ENCODE results near the gene EXD3. TPM values are rescaled to one million over a fixed set of nuclear protein-coding genes. Genes with fewer than 3 reads are reported as not detected.

EXD3 gene
- total and polyA plus RNA-seq, 2 donors = 3.4 to 16.8 TPM

- WGBS = 15% methylated on average over 7 of the region's 7 CpGs
- Histone ChIP-seq H3K4me3 (ENCODE audit: low read length in 2 of 2) (peak overlapping the region in 1 of 2 donors; percentile 37), H3K36me3 (ENCODE audit: control insufficient read depth in 2 of 2, insufficient read depth in 2 of 2, low read length in 1 of 2) (no peaks in the 10 kb centered on the region), H3K9me3 (ENCODE audit: control insufficient read depth in 2 of 2, insufficient read depth in 1 of 2, low read length in 1 of 2) (no peaks in the 10 kb centered on the region), H3K27me3 (ENCODE audit: control insufficient read depth in 2 of 2, insufficient read depth in 1 of 2, low read length in 1 of 2) (peaks cover 12 to 51% of the 10 kb centered on the region in 2 donors), H3K27ac (ENCODE audit: low read depth in 1 of 2, low read length in 1 of 2) (no peak overlapping the region), H3K4me1 (ENCODE audit: control insufficient read depth in 2 of 2, insufficient read depth in 2 of 2, low read length in 2 of 2) (peaks cover 0 to 10% of the 10 kb centered on the region in 2 donors)
- DNase-seq (ENCODE audit: low read depth in 6 of 9, low spot score in 9 of 9) = no peak
Measured at GRCh38 chr9:137441935-137442321, 19.0 kb upstream of the EXD3 start.

- peak within 1 kb of the TSS in 1 of 2 donors; percentile 37 for H3K4me3 ChIP-seq (ENCODE audit: low read length in 2 of 2)
- no peak within 1 kb of the TSS for H3K27ac ChIP-seq (ENCODE audit: low read depth in 1 of 2, low read length in 1 of 2)
- H3K27me3 ChIP-seq (ENCODE audit: control insufficient read depth in 2 of 2, insufficient read depth in 1 of 2, low read length in 1 of 2) = peaks cover 12 to 48% of the 10 kb centered on the region in 2 donors
- peaks cover 0 to 10% of the 10 kb centered on the region in 2 donors for H3K4me1 ChIP-seq (ENCODE audit: control insufficient read depth in 2 of 2, insufficient read depth in 2 of 2, low read length in 2 of 2)
- H3K36me3 ChIP-seq (ENCODE audit: control insufficient read depth in 2 of 2, insufficient read depth in 2 of 2, low read length in 1 of 2) = no peaks in the 10 kb centered on the region
- H3K9me3 ChIP-seq (ENCODE audit: control insufficient read depth in 2 of 2, insufficient read depth in 1 of 2, low read length in 1 of 2) = no peaks in the 10 kb centered on the region
- WGBS = 3% methylated on average over 62 of the region's 62 CpGs
- peak in 1 of 9 donors; percentile 24 for DNase-seq (ENCODE audit: low read depth in 6 of 9, low spot score in 9 of 9)
Measured at GRCh38 chr9:137441289-137441934, 18.4 kb upstream of the EXD3 start, which contains the start of gene ENTPD8. Gene ENTPD8 (minus strand): TSS chr9:137441357. CDS start chr9:137438285, 3,072 bp downstream.

- H3K27ac ChIP-seq (ENCODE audit: low read depth in 1 of 2, low read length in 1 of 2) = no peak overlapping the region
- H3K9me3 ChIP-seq (ENCODE audit: control insufficient read depth in 2 of 2, insufficient read depth in 1 of 2, low read length in 1 of 2) = no peaks in the 10 kb centered on the region
- H3K4me3 ChIP-seq (ENCODE audit: low read length in 2 of 2) = no peak overlapping the region
- no peaks in the 10 kb centered on the region for H3K36me3 ChIP-seq (ENCODE audit: control insufficient read depth in 2 of 2, insufficient read depth in 2 of 2, low read length in 1 of 2)
- H3K27me3 ChIP-seq (ENCODE audit: control insufficient read depth in 2 of 2, insufficient read depth in 1 of 2, low read length in 1 of 2) = peaks cover 12 to 30% of the 10 kb centered on the region in 2 donors
- DNase-seq (ENCODE audit: low read depth in 6 of 9, low spot score in 9 of 9) = no peak
- WGBS = 90% methylated on average over 18 of the region's 18 CpGs
- H3K4me1 ChIP-seq (ENCODE audit: control insufficient read depth in 2 of 2, insufficient read depth in 2 of 2, low read length in 2 of 2) = no peaks in the 10 kb centered on the region
Measured at GRCh38 chr9:137439158-137439714, 16.3 kb upstream of the EXD3 start.

- no peak for DNase-seq (ENCODE audit: low read depth in 6 of 9, low spot score in 9 of 9)
- Histone ChIP-seq H3K27me3 (ENCODE audit: control insufficient read depth in 2 of 2, insufficient read depth in 1 of 2, low read length in 1 of 2) (peaks cover 12 to 27% of the 10 kb centered on the region in 2 donors), H3K4me3 (ENCODE audit: low read length in 2 of 2) (no peak overlapping the region), H3K4me1 (ENCODE audit: control insufficient read depth in 2 of 2, insufficient read depth in 2 of 2, low read length in 2 of 2) (no peaks in the 10 kb centered on the region), H3K27ac (ENCODE audit: low read depth in 1 of 2, low read length in 1 of 2) (no peak overlapping the region), H3K36me3 (ENCODE audit: control insufficient read depth in 2 of 2, insufficient read depth in 2 of 2, low read length in 1 of 2) (no peaks in the 10 kb centered on the region), H3K9me3 (ENCODE audit: control insufficient read depth in 2 of 2, insufficient read depth in 1 of 2, low read length in 1 of 2) (no peaks in the 10 kb centered on the region)
- 92% methylated on average over 22 of the region's 22 CpGs for WGBS
Measured at GRCh38 chr9:137438591-137439157, 15.7 kb upstream of the EXD3 start.

GRCh38 chr9:137437691-137438590, 15.0 kb upstream of the EXD3 start:
- no peak overlapping the region for H3K27ac ChIP-seq (ENCODE audit: low read depth in 1 of 2, low read length in 1 of 2)
- no peaks in the 10 kb centered on the region for H3K9me3 ChIP-seq (ENCODE audit: control insufficient read depth in 2 of 2, insufficient read depth in 1 of 2, low read length in 1 of 2)
- no peak for DNase-seq (ENCODE audit: low read depth in 6 of 9, low spot score in 9 of 9)
- no peak overlapping the region for H3K4me3 ChIP-seq (ENCODE audit: low read length in 2 of 2)
- WGBS = 95% methylated on average over 40 of the region's 40 CpGs
- H3K36me3 ChIP-seq (ENCODE audit: control insufficient read depth in 2 of 2, insufficient read depth in 2 of 2, low read length in 1 of 2) = no peaks in the 10 kb centered on the region
- no peaks in the 10 kb centered on the region for H3K4me1 ChIP-seq (ENCODE audit: control insufficient read depth in 2 of 2, insufficient read depth in 2 of 2, low read length in 2 of 2)
- peaks cover 12 to 27% of the 10 kb centered on the region in 2 donors for H3K27me3 ChIP-seq (ENCODE audit: control insufficient read depth in 2 of 2, insufficient read depth in 1 of 2, low read length in 1 of 2)

GRCh38 chr9:137436761-137437600, 14.0 kb upstream of the EXD3 start:
- Histone ChIP-seq H3K4me1 (ENCODE audit: control insufficient read depth in 2 of 2, insufficient read depth in 2 of 2, low read length in 2 of 2) (no peaks in the 10 kb centered on the region), H3K9me3 (ENCODE audit: control insufficient read depth in 2 of 2, insufficient read depth in 1 of 2, low read length in 1 of 2) (no peaks in the 10 kb centered on the region), H3K36me3 (ENCODE audit: control insufficient read depth in 2 of 2, insufficient read depth in 2 of 2, low read length in 1 of 2) (no peaks in the 10 kb centered on the region), H3K27me3 (ENCODE audit: control insufficient read depth in 2 of 2, insufficient read depth in 1 of 2, low read length in 1 of 2) (peaks cover 9 to 17% of the 10 kb centered on the region in 2 donors), H3K4me3 (ENCODE audit: low read length in 2 of 2) (no peak overlapping the region), H3K27ac (ENCODE audit: low read depth in 1 of 2, low read length in 1 of 2) (no peak overlapping the region)
- DNase-seq (ENCODE audit: low read depth in 6 of 9, low spot score in 9 of 9) = no peak
- 94% methylated on average over 24 of the region's 24 CpGs for WGBS

- Histone ChIP-seq H3K9me3 (ENCODE audit: control insufficient read depth in 2 of 2, insufficient read depth in 1 of 2, low read length in 1 of 2) (no peaks in the 10 kb centered on the region), H3K36me3 (ENCODE audit: control insufficient read depth in 2 of 2, insufficient read depth in 2 of 2, low read length in 1 of 2) (no peaks in the 10 kb centered on the region), H3K27me3 (ENCODE audit: control insufficient read depth in 2 of 2, insufficient read depth in 1 of 2, low read length in 1 of 2) (peaks cover 1 to 10% of the 10 kb centered on the region in 2 donors), H3K4me1 (ENCODE audit: control insufficient read depth in 2 of 2, insufficient read depth in 2 of 2, low read length in 2 of 2) (no peaks in the 10 kb centered on the region), H3K4me3 (ENCODE audit: low read length in 2 of 2) (no peak overlapping the region), H3K27ac (ENCODE audit: low read depth in 1 of 2, low read length in 1 of 2) (no peak overlapping the region)
- no peak for DNase-seq (ENCODE audit: low read depth in 6 of 9, low spot score in 9 of 9)
- WGBS = 94% methylated on average over 42 of the region's 42 CpGs
Measured at GRCh38 chr9:137435980-137436760, 13.2 kb upstream of the EXD3 start.

GRCh38 chr9:137435381-137435891, 12.5 kb upstream of the EXD3 start:
- no peak overlapping the region for H3K27ac ChIP-seq (ENCODE audit: low read depth in 1 of 2, low read length in 1 of 2)
- WGBS = 87% methylated on average over 20 of the region's 20 CpGs

More at GRCh38 chr9:137435381-137435891, 12.5 kb upstream of the EXD3 start:
- Histone ChIP-seq H3K27me3 (ENCODE audit: control insufficient read depth in 2 of 2, insufficient read depth in 1 of 2, low read length in 1 of 2) (peaks cover 0 to 8% of the 10 kb centered on the region in 2 donors), H3K4me1 (ENCODE audit: control insufficient read depth in 2 of 2, insufficient read depth in 2 of 2, low read length in 2 of 2) (no peaks in the 10 kb centered on the region), H3K4me3 (ENCODE audit: low read length in 2 of 2) (no peak overlapping the region), H3K36me3 (ENCODE audit: control insufficient read depth in 2 of 2, insufficient read depth in 2 of 2, low read length in 1 of 2) (no peaks in the 10 kb centered on the region), H3K9me3 (ENCODE audit: control insufficient read depth in 2 of 2, insufficient read depth in 1 of 2, low read length in 1 of 2) (no peaks in the 10 kb centered on the region)
- no peak for DNase-seq (ENCODE audit: low read depth in 6 of 9, low spot score in 9 of 9)
